HCT116 (cell line): Measurements from ENCODE around the gene TMEM135. TPM values are rescaled to one million over a fixed set of nuclear protein-coding genes. Genes with fewer than 3 reads are reported as not detected.

Experiments
- ATAC-seq: fragments of 200-7000 bp; cut with Tn5 transposase; 2 replicates; pipeline ENCODE4 v1.9.1; 2020; ENCODE audit warnings: mild to moderate bottlenecking, moderate library complexity
- BruUV-seq: library from RNA; stranded (reverse); fragments of 400-500 nt; replicated peaks from 2 replicates; lab custom pipeline; 2021; lab: Mats Ljungman, UMichigan
- CTCF ChIA-PET: fragments of 300-600 bp; sonication (Branson Sonifier 250); formaldehyde crosslinking; loops from one replicate; lab custom pipeline; 2021; ENCODE audit warnings: antibody characterized with exemption; lab: Charles Lee
- POLR2A ChIA-PET: fragments of 300-600, 350-600 bp; sonication (Branson Sonifier 250); formaldehyde crosslinking; loops from one replicate; lab custom pipeline; 2021; ENCODE audit warnings: antibody characterized with exemption; lab: Charles Lee
- RAD21 ChIA-PET, 2 experiments: fragments of 300-600 bp; sonication (Branson Sonifier 250); formaldehyde crosslinking; loops; one replicate each; lab custom pipeline; 2023; ENCODE audit warnings: low total read pairs in 2 of 2; ENCODE audit not compliant: uncharacterized antibody in 2 of 2, unreplicated experiment in 2 of 2, low non-redundant PET in 1 of 2; lab: Charles Lee
- DNase-seq: peaks from one replicate; pipeline ENCODE4 v3.0.0-alpha.2; 2010; ENCODE audit warnings: low read depth, low spot score
- H2AFZ ChIP-seq: fragments of 200-600 bp; shearing (Covaris generic), sonication (generic); 2 replicates; pipeline ENCODE4 v1.6.1; 2017; ENCODE audit warnings: low read depth, mixed run types, mixed read lengths, antibody characterized with exemption, low read length; ENCODE audit not compliant: poor library complexity, severe bottlenecking
- H3K27ac ChIP-seq: 2 replicates; pipeline ENCODE4 v1.5.1; 2012; ENCODE audit warnings: low read depth, low read length
- H3K27me3 ChIP-seq: fragments of 200-600 bp; sonication (generic); 2 replicates; pipeline ENCODE4 v1.6.1; 2016; ENCODE audit warnings: mixed run types, low read length, mixed read lengths; ENCODE audit not compliant: insufficient read depth
- H3K36me3 ChIP-seq, 2 experiments: fragments of 200-500 bp in 1 of 2; fragments of 200-600 bp in 1 of 2; sonication (Bioruptor generic) in 1 of 2; sonication (generic) in 1 of 2; 2 replicates each; pipeline versions ENCODE4 v1.5.1 to v1.6.1; 2014 to 2016; ENCODE audit warnings: low read length in 2 of 2, inconsistent platforms in 1 of 2, mixed read lengths in 1 of 2, mixed run types in 1 of 2; ENCODE audit not compliant: insufficient read depth in 2 of 2, control insufficient read depth in 1 of 2
- H3K4me1 ChIP-seq, 2 experiments: fragments of 200-600 bp in 1 of 2; sonication (generic) in 1 of 2; 2 replicates each; pipeline versions ENCODE4 v1.5.1 to v1.6.1; 2012 to 2017; ENCODE audit warnings: low read length in 2 of 2, inconsistent platforms in 1 of 2, mild to moderate bottlenecking in 1 of 2, mixed read lengths in 1 of 2, mixed run types in 1 of 2, moderate library complexity in 1 of 2; ENCODE audit not compliant: insufficient read depth in 2 of 2, control insufficient read depth in 1 of 2
- H3K4me2 ChIP-seq: fragments of 200-600 bp; sonication (generic); 2 replicates; pipeline ENCODE4 v1.6.1; 2017; ENCODE audit warnings: mixed run types, low read length, mixed read lengths
- H3K4me3 ChIP-seq, 2 experiments: fragments of 200-600 bp in 1 of 2; sonication (generic) in 1 of 2; replicated peaks in 1 of 2; 2 replicates each; pipeline ENCODE4 v1.5.1; 2011 to 2016; ENCODE audit warnings: low read length in 2 of 2, control low read depth in 1 of 2, low read depth in 1 of 2, mild to moderate bottlenecking in 1 of 2, mixed read lengths in 1 of 2, mixed run types in 1 of 2
- H3K79me2 ChIP-seq: fragments of 200-600 bp; sonication (generic); 2 replicates; pipeline ENCODE4 v1.6.1; 2017; ENCODE audit warnings: mild to moderate bottlenecking, mixed run types, low read length, moderate library complexity, mixed read lengths; ENCODE audit not compliant: insufficient read depth
- H3K9ac ChIP-seq: fragments of 200-600 bp; sonication (generic); 2 replicates; pipeline ENCODE4 v1.6.1; 2016; ENCODE audit warnings: low read length, mixed read lengths
- H3K9me2 ChIP-seq: fragments of 200-600 bp; sonication (generic), shearing (Covaris generic); 2 replicates; pipeline ENCODE4 v1.6.1; 2017; ENCODE audit warnings: mixed run types, mild to moderate bottlenecking, moderate library complexity; ENCODE audit not compliant: insufficient read depth
- H3K9me3 ChIP-seq, 2 experiments: fragments of 200-500 bp in 1 of 2; fragments of 200-600 bp in 1 of 2; sonication (Bioruptor generic) in 1 of 2; sonication (generic) in 1 of 2; 2 replicates each; pipeline ENCODE4 v1.6.1; 2014 to 2017; ENCODE audit warnings: low read length in 2 of 2, mixed read lengths in 2 of 2, inconsistent platforms in 1 of 2, low read depth in 1 of 2, mild to moderate bottlenecking in 1 of 2, mixed run types in 1 of 2, moderate library complexity in 1 of 2; ENCODE audit not compliant: control insufficient read depth in 1 of 2, insufficient read depth in 1 of 2
- H4K20me1 ChIP-seq: fragments of 200-600 bp; sonication (generic), shearing (Covaris generic); 2 replicates; pipeline ENCODE4 v1.6.1; 2017; ENCODE audit warnings: mixed run types, mild to moderate bottlenecking, moderate library complexity; ENCODE audit not compliant: insufficient read depth
- EGR1 ChIP-seq: IDR thresholded peaks from 2 replicates; pipeline ENCODE4 v1.6.1; 2012; ENCODE audit warnings: low read depth
- ELF1 ChIP-seq: IDR thresholded peaks from 2 replicates; pipeline ENCODE4 v1.6.1; 2012; ENCODE audit warnings: low read depth, borderline replicate concordance
- EZH2 ChIP-seq: fragments of 200-600 bp; sonication (generic); IDR thresholded peaks from 2 replicates; pipeline ENCODE4 v1.6.1; 2017; ENCODE audit warnings: antibody characterized with exemption, mixed run types
- SIN3A ChIP-seq: IDR thresholded peaks from 2 replicates; pipeline ENCODE4 v1.6.1; 2012; ENCODE audit warnings: low read depth
- SP1 ChIP-seq: IDR thresholded peaks from 2 replicates; pipeline ENCODE4 v1.6.1; 2012; ENCODE audit warnings: low read depth
- TCF7L2 ChIP-seq: IDR thresholded peaks from 2 replicates; pipeline ENCODE4 v1.7.0; 2011; ENCODE audit warnings: borderline replicate concordance, inconsistent platforms; ENCODE audit not compliant: insufficient read depth, insufficient read length; ENCODE audit errors: extremely low read depth
- intact Hi-C: fragments of 100-400 bp; cut with micrococcal nuclease; formaldehyde crosslinking; loops from 2 replicates; pipeline ENCODE4 v1.10.0; 2022
- total RNA-seq: library from RNA; stranded (reverse); gene quantifications from one replicate; pipeline ENCODE4 v1.2.1, GENCODE V29; 2021; ENCODE audit not compliant: unreplicated experiment
- TF ChIP-seq, protein P1 (sequence below), 3 experiments: fragments of 200-600 bp in 1 of 3; sonication (generic) in 1 of 3; IDR thresholded peaks in 2 of 3; conservative IDR thresholded peaks in 1 of 3; 2 replicates each; pipeline ENCODE4 v1.5.1; 2012 to 2017; ENCODE audit warnings: low read depth in 2 of 3, low read length in 2 of 3, antibody characterized with exemption in 1 of 3, borderline replicate concordance in 1 of 3, control low read depth in 1 of 3, mild to moderate bottlenecking in 1 of 3, mixed read lengths in 1 of 3, mixed run types in 1 of 3, moderate library complexity in 1 of 3; ENCODE audit not compliant: insufficient read depth in 1 of 3
- TF ChIP-seq, protein P2 (sequence below): IDR thresholded peaks from 2 replicates; pipeline ENCODE4 v1.6.1; 2012; ENCODE audit warnings: low read depth

Gene TMEM135
- total RNA-seq, 1 experiment from 2014 or later, result 50.6 TPM

DNA sequence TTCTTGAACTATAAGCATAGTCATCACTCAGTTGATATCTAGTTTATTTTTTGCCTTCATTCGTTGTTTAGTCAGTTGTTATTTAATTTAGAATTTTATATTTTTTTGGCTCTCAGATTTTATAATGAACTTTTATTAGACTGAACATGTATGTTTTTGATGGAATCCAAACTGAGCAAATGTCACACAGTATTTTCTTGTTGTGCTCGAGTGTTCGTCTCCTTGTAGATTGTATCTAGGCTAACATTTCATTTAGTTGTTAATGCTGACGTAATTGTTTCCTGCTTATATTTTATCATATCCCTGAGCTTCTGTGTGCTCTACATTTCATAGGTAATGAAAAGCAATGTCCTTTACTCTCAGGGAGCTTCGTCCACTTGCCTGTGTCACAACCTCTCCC is 286.2 kb downstream of the TMEM135 start (continued):
- TF ChIP-seq, protein P1, sequence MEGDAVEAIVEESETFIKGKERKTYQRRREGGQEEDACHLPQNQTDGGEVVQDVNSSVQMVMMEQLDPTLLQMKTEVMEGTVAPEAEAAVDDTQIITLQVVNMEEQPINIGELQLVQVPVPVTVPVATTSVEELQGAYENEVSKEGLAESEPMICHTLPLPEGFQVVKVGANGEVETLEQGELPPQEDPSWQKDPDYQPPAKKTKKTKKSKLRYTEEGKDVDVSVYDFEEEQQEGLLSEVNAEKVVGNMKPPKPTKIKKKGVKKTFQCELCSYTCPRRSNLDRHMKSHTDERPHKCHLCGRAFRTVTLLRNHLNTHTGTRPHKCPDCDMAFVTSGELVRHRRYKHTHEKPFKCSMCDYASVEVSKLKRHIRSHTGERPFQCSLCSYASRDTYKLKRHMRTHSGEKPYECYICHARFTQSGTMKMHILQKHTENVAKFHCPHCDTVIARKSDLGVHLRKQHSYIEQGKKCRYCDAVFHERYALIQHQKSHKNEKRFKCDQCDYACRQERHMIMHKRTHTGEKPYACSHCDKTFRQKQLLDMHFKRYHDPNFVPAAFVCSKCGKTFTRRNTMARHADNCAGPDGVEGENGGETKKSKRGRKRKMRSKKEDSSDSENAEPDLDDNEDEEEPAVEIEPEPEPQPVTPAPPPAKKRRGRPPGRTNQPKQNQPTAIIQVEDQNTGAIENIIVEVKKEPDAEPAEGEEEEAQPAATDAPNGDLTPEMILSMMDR (IDR thresholded peaks at IDR 0.05 in 2 of 3, conservative IDR thresholded peaks at IDR 0.05 in 1 of 3; ENCODE audit: borderline replicate concordance in 1 of 3, insufficient read depth in 1 of 3, low read depth in 2 of 3, low read length in 2 of 3), result no peak
- TF ChIP-seq EZH2 (no peak), TCF7L2 (no peak), SP1 (no peak), ELF1 (no peak)

DNA sequence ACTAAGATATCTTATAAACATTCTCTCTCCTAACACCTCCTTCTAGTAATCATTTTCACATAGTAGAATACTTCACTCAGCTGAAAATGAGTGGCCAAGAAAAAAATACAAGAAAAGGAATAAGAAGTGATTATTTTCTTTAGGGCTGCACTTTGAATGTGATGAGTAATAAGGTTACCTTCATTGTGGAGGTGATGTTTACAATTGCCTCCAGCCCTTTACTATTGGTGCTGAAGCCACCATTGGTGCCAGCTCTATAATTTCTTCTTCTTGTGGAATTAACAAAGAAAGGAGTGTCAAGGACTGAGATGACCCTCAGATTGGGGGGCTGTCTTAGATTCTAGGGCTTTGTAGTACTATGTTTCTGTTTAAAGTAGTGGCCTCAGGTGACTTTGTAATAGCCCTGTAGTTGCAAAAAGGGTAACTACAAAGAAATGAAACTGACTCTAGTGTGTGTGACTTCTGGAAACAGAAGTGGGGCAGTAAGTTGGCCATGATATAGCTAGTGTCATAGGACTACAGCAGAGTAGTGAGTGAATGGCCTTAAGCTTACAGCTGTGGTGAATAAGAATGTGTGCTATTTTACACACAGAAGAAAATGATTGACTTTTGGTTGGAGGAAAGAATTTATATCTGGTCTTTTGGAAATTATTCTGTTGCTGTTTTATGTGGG is 287.2 kb downstream of the TMEM135 start:
- DNase-seq (no peak), ATAC-seq (no peak)
- no peak overlapping the region for H2AFZ ChIP-seq
- H3K9me2 ChIP-seq, result no peaks in the 10 kb centered on the region
- ChIA-PET CTCF (no interaction called here), RAD21 (no interaction called here), POLR2A (no interaction called here)
- no peaks in the 10 kb centered on the region for H3K79me2 ChIP-seq
- H4K20me1 ChIP-seq, result no peaks in the 10 kb centered on the region
- H3K9me3 ChIP-seq, result no peaks in the 10 kb centered on the region
- no peak overlapping the region for H3K27ac ChIP-seq
- no peaks in the 10 kb centered on the region for H3K4me1 ChIP-seq
- H3K4me3 ChIP-seq, result no peak overlapping the region
- 0 out of 4 replicates have a peak, but pooled peaks cover 0 to 4% of the 10 kb centered on the region in 2 experiments for H3K36me3 ChIP-seq
- no peak overlapping the region for H3K4me2 ChIP-seq
- no peak overlapping the region for H3K9ac ChIP-seq
- H3K27me3 ChIP-seq, result no peaks in the 10 kb centered on the region
- intact Hi-C loops, result no loop called here
- BruUV-seq, result no TSS peak
- TF ChIP-seq, protein P2, sequence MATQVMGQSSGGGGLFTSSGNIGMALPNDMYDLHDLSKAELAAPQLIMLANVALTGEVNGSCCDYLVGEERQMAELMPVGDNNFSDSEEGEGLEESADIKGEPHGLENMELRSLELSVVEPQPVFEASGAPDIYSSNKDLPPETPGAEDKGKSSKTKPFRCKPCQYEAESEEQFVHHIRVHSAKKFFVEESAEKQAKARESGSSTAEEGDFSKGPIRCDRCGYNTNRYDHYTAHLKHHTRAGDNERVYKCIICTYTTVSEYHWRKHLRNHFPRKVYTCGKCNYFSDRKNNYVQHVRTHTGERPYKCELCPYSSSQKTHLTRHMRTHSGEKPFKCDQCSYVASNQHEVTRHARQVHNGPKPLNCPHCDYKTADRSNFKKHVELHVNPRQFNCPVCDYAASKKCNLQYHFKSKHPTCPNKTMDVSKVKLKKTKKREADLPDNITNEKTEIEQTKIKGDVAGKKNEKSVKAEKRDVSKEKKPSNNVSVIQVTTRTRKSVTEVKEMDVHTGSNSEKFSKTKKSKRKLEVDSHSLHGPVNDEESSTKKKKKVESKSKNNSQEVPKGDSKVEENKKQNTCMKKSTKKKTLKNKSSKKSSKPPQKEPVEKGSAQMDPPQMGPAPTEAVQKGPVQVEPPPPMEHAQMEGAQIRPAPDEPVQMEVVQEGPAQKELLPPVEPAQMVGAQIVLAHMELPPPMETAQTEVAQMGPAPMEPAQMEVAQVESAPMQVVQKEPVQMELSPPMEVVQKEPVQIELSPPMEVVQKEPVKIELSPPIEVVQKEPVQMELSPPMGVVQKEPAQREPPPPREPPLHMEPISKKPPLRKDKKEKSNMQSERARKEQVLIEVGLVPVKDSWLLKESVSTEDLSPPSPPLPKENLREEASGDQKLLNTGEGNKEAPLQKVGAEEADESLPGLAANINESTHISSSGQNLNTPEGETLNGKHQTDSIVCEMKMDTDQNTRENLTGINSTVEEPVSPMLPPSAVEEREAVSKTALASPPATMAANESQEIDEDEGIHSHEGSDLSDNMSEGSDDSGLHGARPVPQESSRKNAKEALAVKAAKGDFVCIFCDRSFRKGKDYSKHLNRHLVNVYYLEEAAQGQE, result no peak
- TF ChIP-seq ELF1 (no peak), EGR1 (no peak), SIN3A (no peak)
